ENCODE results near the gene TRIOBP.

TRIOBP gene

DNA sequence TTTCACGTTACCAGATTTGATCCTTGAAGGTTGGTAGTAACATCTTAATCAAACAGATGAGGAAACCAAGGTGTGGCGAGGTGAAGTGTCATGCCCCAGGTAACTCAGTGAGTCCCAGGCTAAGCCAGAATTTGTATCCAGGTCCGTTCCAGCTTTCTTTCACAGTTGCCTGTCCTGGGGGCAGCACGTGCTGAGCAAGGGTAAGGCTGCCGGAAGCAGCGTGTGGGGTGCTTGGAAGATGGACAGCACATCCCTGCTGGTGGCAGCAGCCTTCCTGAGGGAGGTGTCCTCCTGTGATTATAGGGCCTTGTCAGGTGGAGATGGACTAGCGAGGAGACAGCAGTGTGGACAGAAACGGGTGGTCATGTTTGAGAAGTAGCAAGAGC, 50.9 kb downstream of the TRIOBP start:
- TF ChIP-seq CTCF (IDR thresholded peaks at IDR 0.05; ENCODE audit: low read depth, low read length, missing control alignments), result no peak

DNA sequence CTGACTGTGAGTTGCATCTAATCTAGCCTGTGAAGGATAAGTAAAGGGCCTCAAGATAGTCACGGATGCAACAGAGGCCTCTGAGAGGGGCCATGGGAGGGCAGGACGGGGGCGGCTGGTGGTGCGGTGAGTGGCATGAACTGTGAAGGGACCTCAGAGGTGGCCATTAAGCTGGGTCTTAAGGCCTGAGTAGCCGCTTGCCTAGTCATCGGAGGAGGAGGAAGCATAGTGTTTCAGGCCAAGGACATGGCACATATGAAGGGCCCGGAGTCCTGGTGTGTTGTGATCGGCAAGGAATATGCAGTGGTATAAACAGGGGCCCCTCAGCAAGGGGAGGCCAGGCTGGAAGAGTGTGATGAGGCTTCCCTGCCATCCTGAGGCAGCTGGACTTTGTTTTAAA, 51.8 kb downstream of the TRIOBP start:
- no peak for DNase-seq (ENCODE audit: extremely low read depth, low read depth)
- no peak for TF ChIP-seq CTCF (IDR thresholded peaks at IDR 0.05; ENCODE audit: low read depth, low read length, missing control alignments)
- peak overlapping the region; percentile 93 for H3K4me3 ChIP-seq (replicated peaks; ENCODE audit: low read depth, low read length)

More for the DNA sequence above, 50.9 kb downstream of the TRIOBP start:
- peak overlapping the region; percentile 93 for H3K4me3 ChIP-seq (replicated peaks; ENCODE audit: low read depth, low read length)
- no peak for DNase-seq (ENCODE audit: extremely low read depth, low read depth)

- no peak overlapping the region for H3K4me3 ChIP-seq (replicated peaks; ENCODE audit: low read depth, low read length)
- no peak for DNase-seq (ENCODE audit: extremely low read depth, low read depth)
- no peak for TF ChIP-seq CTCF (IDR thresholded peaks at IDR 0.05; ENCODE audit: low read depth, low read length, missing control alignments)
Observed at GRCh38 chr22:37749226-37749625, 52.4 kb downstream of the TRIOBP start.

- no peak overlapping the region for H3K4me3 ChIP-seq (replicated peaks; ENCODE audit: low read depth, low read length)
- TF ChIP-seq CTCF (IDR thresholded peaks at IDR 0.05; ENCODE audit: low read depth, low read length, missing control alignments), result no peak
- no peak for DNase-seq (ENCODE audit: extremely low read depth, low read depth)
Observed at GRCh38 chr22:37749831-37750595, 53.2 kb downstream of the TRIOBP start.

GRCh38 chr22:37750596-37751162, 53.8 kb downstream of the TRIOBP start:
- TF ChIP-seq CTCF (IDR thresholded peaks at IDR 0.05; ENCODE audit: low read depth, low read length, missing control alignments), result no peak
- no peak overlapping the region for H3K4me3 ChIP-seq (replicated peaks; ENCODE audit: low read depth, low read length)
- DNase-seq (ENCODE audit: extremely low read depth, low read depth), result no peak

- no peak overlapping the region for H3K4me3 ChIP-seq (replicated peaks; ENCODE audit: low read depth, low read length)
- no peak for DNase-seq (ENCODE audit: extremely low read depth, low read depth)
- TF ChIP-seq CTCF (IDR thresholded peaks at IDR 0.05; ENCODE audit: low read depth, low read length, missing control alignments), result no peak
Observed at GRCh38 chr22:37751449-37752188, 54.8 kb downstream of the TRIOBP start.

Data from HFF-Myc (cell line).